GM12892 (cell line): ENCODE data around the gene NWD2.

Experiments used
- POLR2A ChIP-seq: IDR thresholded peaks from 2 replicates; pipeline ENCODE4 v1.6.1; 2011; ENCODE audit warnings: low read depth, low read length, control low read depth
- POLR2AphosphoS5 ChIP-seq: IDR thresholded peaks from 2 replicates; pipeline ENCODE4 v1.6.1; 2011; ENCODE audit warnings: low read depth, low read length, control low read depth
- TAF1 ChIP-seq: IDR thresholded peaks from 2 replicates; pipeline ENCODE4 v1.6.1; 2011; ENCODE audit warnings: low read depth, mild to moderate bottlenecking, control low read depth, low read length, borderline replicate concordance

DNA sequence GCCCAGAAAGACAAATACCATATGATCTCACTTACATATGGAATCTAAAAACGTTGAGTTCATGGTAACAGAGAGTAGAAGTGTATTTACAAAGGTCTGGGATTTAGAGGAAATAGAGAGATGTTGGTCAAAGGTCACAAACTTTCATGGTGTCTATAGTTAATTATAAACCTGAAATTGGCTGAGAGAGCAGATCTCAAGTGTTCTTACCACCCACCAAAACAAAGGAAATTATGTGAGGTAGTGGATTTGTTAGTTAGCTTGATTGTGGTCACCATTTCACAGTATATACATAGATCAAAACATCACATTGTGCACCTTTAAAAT, 186.8 kb downstream of the NWD2 start:
- TF ChIP-seq TAF1 (no peak), POLR2AphosphoS5 (no peak), POLR2A (no peak)
